Stimulated activated CD4-positive, alpha-beta T cell treated with anti-CD3 and anti-CD28 coated beads, TNF-alpha, amount 100 ng/mL, for 48 hours (primary cell): ENCODE results near the gene EXOC7.
"Not testable (repeated sequence)": the region's sequence is repeated elsewhere in the genome, so short reads cannot be mapped to it uniquely, and the experiment has no call there.

Experiments
- DNase-seq, 3 donors: peaks; one replicate each; pipeline ENCODE4 v3.0.0-alpha.2; 2020; ENCODE audit warnings: low read depth in 3 of 3

The EXOC7 gene

DNA sequence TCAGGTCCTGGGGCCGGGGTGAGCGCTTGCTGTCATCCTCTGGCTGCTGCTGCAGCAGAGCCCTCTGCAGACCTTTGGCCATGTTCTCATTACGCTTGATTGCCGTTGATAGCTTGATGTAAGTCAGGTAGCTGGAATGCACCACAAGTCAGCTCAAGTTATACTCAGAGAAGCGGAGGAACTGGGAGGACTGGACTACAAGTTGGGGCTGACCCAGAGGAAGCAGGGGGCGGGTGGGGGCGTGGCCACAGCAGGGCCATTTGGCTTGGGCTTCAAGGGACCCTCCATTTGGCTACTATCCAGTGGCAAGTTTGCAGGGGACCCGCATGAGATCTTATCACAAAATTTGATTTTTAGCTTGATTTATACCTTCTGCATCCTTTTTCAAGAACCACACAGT, 57.5 kb downstream of the EXOC7 start:
- DNase-seq = no peak

DNA sequence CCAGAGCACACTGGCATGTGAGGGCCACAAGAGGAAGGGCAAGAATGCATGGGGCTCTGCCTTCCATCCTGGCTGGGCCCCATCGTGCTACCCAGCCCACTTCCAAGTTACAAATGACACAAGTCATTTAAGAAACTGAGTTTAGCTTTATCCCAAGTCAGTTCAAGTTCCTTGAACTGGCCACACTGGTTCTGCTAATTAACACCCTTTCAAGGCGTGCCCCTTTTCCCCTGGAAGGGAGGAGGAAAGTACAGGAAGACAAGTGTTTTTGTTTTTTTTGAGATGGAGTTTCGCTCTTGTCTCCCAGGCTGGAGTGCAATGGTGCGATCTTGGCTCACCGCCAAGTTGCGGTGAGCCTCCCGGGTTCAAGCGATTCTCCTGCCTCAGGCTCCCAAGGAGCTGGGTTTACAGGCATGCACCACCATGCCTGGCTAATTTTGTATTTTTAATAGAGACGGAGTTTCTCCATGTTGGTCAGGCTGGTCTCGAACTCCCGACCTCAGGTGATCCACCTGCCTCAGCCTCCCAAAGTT, 59.0 kb downstream of the EXOC7 start:
- DNase-seq = not testable (repeated sequence)

DNA sequence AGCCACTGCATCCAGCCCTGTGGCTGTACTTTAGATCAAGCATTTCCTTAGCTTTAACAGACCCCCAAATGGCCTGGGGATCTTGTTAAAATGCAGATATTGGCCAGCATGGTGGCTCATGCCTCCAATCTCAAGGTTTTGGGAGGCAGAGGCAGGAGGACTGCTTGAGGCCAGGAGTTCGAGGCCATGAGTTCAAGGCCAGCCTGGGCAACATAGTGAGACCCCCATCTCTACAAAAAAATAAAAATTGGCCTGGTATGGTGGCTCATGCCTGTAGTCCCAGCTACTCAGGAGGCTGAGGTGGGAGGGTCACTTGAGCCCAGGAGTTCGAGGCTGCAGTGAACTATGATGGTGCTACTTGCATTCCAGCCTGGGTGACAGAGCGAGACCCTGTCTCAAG, 60.7 kb downstream of the EXOC7 start:
- DNase-seq = not testable (repeated sequence)

DNA sequence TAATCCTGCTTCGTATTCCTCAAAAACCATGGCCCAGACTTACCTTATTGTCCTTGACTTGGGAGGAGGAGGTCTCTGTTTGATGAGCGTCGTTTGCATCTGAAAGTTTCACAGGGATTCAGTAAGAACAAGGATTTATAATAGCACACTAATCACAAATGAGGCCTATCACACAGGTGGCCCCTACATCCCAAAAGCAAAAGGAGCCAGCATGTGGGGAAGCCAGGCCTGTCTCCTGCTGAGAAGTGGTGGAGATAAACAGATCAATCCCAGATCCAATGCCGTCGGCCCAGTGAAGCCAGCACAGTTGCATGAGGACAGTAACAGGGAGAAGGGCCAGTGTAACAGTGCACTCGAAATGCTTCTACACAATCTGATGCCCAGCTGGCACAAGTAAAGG, 63.2 kb downstream of the EXOC7 start:
- DNase-seq = no peak

DNA sequence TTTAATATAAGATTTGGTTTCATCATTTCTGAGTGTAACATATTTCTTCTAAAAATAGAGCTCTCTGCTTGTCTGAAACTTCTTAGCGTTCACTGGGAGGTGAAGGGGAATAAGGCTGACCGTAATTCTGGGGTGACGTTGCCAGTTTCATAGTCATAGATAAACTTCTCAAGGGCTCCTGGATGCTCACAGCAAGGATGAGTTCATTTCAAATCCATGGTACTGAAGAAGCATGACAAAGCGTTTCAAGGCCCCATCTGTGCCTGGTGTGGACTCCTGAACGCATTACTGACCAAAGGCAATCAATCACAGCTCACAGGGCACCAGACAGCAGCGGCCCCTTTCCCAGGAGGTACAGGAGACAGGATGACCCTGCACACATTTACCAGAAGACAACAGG, 64.5 kb downstream of the EXOC7 start:
- no peak for DNase-seq

DNA sequence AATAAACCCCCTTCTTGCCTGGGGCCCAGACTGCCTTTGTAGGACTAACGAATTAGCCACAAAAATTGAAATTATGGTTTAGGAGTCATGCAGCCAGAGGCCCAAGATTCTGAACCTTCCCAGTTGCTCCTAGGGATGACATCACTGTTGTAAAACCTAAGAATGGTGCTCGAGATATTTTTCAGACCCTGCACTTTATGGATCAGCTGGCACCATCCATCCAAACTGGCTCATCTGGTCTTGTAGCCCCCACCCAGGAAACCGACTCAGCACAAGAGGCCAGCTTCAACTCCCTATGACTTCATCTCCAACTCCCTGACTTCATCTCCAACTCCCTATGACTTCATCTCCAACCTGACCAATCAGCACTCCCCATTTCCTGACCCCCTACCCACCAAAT, 65.5 kb downstream of the EXOC7 start:
- no peak for DNase-seq

DNA sequence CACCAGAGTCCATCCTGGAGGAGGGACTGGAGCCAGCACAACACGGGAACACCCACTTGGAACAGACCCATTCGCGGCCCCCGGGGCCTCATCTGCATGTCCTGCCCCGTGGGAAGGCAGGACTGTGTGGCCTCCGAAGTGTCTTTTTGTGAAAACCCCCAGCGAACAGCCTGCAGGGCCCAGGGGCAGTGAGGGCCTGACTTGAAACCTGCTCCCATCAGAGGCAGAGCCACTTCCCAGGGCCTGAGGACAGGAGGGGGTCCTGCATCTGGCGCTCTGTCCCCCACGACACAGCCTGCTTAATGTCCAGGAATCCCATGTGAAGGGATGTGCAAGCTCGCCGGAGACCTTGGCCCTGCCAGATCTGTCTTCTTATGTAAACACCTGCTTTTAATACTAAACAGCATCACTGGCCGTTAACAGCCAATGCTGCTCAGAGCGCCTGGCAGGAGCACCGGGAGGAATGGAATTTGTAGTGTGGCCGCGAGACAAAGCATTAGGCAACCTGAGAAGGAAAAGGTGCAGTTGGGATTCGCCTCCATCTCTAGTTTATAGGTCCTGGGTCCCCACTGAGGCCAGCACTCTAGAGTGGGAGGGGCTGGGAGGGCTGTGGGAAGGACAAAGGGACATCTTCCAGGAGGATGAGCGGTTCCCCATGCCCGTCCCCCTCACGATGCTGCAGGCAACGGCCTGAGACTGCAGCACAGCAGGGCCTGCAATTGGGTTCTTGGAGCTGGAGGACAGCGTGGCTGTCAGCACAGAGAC, 66.9 kb downstream of the EXOC7 start:
- DNase-seq = no peak

DNA sequence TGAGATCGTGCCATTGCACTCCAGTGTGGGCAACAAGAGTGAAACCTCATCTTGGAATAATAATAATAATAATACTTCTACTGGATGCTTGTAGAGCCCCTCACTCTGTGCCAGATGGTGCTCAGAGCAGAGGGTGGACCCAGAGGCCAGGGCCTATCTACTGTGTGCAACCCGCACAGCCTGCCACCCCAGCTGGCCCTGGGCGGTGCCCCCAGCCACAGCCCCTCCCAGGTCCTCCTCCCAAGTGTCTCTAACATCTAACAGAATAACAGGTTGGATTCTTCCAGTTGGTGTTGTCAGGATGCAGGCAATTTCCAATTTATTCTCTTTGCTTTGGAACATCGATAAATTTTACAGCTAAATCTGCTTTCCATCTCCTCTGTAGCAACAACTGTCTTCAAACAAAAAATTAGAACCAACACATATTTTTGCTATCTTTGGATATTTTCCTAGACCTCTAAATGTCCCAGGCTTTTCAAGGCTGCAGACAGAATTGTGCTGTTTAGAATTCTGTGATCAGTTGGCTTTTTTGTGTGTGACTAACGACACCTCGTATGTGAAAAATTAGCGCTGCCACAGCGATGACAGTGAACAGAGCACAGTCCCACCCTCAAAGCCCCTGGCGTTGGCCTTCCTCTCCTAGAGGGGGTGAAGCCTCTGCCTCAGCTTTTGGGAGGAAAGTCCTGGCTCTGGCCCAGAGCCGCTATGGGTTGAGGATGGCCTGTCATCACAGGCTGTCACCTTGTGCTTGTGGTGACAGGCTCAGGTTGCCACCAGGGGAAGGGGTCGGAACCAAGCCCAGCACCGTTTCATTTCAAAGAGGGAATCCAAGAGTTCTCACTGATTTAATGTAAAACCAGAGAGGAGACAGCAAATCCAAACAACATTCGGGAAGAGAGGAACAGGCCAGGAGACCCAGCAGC, 68.9 kb downstream of the EXOC7 start:
- no peak for DNase-seq

DNA sequence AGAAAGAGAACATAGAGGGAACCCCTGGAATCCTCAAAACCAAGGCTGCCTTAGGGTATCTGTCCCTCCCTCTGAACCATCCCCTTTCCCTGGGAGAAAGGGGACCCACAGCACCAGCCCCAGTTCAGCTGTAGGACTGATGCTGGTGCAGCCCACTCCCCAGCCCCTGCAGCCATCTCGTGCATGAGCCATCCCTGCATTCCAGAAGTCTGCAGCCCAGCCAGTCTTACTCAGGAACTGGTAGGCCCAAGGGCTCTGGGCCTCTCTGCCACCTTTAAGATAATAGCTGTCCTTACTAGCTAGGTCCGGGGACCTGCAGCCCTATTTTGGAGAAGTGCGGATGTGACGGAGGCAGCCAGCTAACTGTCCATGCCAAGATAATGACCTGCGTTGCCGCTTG, 70.4 kb downstream of the EXOC7 start:
- no peak for DNase-seq

DNA sequence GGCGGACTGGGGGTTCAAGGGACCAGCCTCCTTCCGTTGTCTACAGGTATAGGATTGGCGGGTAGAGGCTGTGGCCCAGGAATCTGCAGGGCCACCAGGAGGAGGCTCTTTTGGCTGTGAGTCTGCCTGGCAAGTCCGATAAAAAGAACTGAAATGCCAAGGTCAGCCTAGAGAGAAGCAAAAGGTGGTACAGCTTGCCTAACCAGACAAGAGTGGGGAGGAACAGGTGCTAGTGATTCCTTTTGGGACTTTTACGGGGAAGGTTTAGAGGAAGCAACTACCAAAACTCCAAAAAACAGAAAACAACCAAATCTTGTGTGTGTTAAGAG, 70.8 kb downstream of the EXOC7 start:
- DNase-seq = no peak

DNA sequence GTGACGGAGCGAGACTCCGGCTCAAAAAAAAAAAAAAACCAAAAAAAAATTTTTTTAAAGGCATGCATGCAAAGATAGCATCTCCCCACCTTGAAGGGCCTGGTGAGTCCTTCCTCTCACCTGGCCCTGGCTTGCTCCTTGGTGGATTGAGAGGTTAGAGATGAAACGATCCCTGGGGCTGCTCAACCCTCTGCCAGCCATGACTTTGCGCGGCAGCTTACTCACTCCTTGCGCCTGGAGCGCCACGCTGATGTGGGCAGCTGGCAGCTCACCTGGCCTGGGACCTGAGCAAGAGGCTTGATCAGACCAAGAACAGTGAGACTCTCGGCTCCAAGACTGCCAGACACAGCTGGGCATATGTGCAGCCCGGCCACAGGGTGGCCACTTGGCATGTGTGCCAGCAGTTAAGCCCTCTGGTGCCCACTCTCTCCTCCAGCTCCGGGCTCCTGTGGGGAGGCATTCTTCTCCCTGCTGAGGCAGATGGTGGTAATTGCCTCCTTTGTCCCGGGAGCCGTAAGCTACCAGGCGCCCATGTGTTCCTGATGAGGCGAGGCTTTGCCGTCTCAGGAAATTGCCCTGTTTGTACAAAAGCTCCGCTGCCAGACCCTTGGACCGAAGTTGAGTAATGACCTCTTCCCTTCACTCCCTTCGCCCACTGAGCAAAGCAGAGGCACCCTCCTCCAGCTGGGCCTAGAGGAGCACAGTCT, 71.4 kb downstream of the EXOC7 start:
- no peak for DNase-seq
